ENCODE results near the gene VOPP1.

DNA sequence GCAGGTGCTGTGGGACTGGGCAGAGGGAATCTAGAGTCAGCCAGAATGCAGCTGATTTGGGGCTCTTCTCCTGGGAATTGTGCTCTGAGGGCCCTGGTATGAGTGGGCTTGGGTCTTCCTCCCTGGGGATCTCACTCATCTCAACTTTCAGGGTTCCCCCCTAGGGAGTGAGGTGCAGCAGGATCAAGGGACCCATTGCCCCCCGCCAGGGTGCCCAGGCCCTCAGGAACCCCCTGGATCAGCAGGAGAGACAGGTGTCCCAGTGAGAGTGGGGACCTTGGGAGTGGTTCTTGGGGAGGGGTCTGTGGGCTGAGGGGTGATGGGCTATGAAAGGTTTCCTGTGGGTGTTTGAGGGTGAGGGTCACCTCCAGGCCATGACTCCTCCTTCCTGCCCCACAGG lies 17.6 kb upstream of the VOPP1 start:
- TF ChIP-seq CTCF (IDR thresholded peaks at IDR 0.05; ENCODE audit: low read length) (no peak), EZH2 (optimal IDR thresholded peaks at IDR 0.05; ENCODE audit: low read depth, low read length) (no peak)
